ENCODE measurements around the gene AOPEP.

GRCh38 chr9:94956731-94957130 lies 230.2 kb downstream of the AOPEP start:
- no peak for TF ChIP-seq CTCF (IDR thresholded peaks at IDR 0.05)
- no peak for TF ChIP-seq POLR2AphosphoS5 (IDR thresholded peaks at IDR 0.05)

Data from suprapubic skin (tissue), 3 donors.